ENCODE data around the gene RNASEH1.

The RNASEH1 gene

DNA sequence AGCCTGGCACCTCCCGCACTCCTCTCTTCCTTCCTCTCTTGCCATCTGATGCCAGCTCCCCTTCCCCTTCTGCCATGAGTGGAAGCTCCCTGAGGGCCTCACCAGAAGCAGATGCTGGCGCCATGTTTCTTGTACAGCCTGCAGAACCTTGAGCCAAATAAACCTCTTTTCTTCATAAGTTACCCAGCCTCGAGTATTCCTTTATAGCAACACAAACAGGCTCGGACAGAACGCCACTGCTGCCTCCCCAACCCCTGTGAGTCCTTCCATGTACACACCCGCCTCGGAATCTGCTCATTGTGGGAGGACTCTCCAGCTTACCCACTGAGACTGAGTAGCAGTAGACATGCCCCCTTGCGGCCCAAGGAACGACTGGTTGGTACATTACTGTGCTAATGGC is 8.7 kb upstream of the RNASEH1 start:
- Mint-ChIP-seq H3K4me3 (no peak overlapping the region), H3K4me1 (peaks cover 4% of the 10 kb centered on the region), H3K9me3 (no peaks in the 10 kb centered on the region), H3K27me3 (ENCODE audit: low read depth) (no peaks in the 10 kb centered on the region), H3K27ac (no peak overlapping the region), H3K36me3 (ENCODE audit: low read depth) (peaks cover 4% of the 10 kb centered on the region)
- TF ChIP-seq, protein P1, sequence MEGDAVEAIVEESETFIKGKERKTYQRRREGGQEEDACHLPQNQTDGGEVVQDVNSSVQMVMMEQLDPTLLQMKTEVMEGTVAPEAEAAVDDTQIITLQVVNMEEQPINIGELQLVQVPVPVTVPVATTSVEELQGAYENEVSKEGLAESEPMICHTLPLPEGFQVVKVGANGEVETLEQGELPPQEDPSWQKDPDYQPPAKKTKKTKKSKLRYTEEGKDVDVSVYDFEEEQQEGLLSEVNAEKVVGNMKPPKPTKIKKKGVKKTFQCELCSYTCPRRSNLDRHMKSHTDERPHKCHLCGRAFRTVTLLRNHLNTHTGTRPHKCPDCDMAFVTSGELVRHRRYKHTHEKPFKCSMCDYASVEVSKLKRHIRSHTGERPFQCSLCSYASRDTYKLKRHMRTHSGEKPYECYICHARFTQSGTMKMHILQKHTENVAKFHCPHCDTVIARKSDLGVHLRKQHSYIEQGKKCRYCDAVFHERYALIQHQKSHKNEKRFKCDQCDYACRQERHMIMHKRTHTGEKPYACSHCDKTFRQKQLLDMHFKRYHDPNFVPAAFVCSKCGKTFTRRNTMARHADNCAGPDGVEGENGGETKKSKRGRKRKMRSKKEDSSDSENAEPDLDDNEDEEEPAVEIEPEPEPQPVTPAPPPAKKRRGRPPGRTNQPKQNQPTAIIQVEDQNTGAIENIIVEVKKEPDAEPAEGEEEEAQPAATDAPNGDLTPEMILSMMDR (IDR thresholded peaks at IDR 0.05; ENCODE audit: unreplicated experiment in 3 of 3) = no peak

DNA sequence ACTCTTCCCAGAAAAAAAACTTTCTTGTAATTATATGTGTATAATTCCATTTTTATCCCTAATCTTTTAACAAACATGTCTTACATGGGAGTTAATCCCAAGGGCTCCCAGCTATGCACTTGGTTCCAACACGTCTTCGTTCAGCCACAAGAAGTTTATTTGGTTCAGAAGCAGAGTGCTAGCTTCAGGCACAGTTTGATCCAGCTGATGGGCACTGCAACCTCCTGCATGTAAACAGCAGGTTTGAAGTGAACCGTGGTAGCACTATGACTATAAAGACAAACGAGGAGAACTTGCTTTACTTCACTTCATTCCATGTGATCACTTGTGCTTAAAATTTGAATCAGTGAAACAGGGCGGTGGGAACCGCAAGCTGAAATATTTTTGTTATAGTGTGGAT is 7.0 kb upstream of the RNASEH1 start:
- H3K4me3 Mint-ChIP-seq = no peak overlapping the region

DNA sequence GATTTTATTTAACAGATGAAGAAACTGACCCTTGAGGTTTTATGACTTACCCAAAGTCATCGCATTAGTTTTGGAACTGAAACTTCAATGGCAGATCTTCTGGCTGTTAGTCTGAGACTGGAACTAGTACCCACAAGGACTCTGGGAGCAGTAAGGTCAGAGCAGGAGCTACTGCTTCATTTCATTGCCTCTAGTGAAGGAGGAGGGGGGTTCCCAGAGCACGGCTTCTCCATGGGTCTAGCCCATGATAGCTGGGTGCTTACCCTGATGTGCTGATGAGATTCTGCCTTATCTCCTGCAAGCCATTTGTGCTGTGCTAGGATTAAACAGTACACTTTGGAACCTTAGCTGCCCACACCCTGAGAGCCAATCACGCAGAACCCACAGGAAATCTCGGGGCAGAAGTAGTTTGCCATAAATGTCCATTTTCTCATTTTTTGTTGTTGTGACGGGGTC is 5.4 kb upstream of the RNASEH1 start:
- Mint-ChIP-seq H3K4me1 (no peaks in the 10 kb centered on the region), H3K9me3 (no peaks in the 10 kb centered on the region), H3K27ac (no peak overlapping the region), H3K4me3 (no peak overlapping the region), H3K36me3 (ENCODE audit: low read depth) (peaks cover 8% of the 10 kb centered on the region), H3K27me3 (ENCODE audit: low read depth) (no peaks in the 10 kb centered on the region)
- TF ChIP-seq, protein P1 (IDR thresholded peaks at IDR 0.05; ENCODE audit: unreplicated experiment in 3 of 3) = no peak

More for the DNA sequence above, 7.0 kb upstream of the RNASEH1 start:
- H3K9me3 Mint-ChIP-seq = no peaks in the 10 kb centered on the region
- H3K4me1 Mint-ChIP-seq = no peaks in the 10 kb centered on the region
- H3K27ac Mint-ChIP-seq = no peak overlapping the region
- H3K27me3 Mint-ChIP-seq (ENCODE audit: low read depth) = no peaks in the 10 kb centered on the region
- TF ChIP-seq, protein P1 (IDR thresholded peaks at IDR 0.05; ENCODE audit: unreplicated experiment in 3 of 3) = no peak
- H3K36me3 Mint-ChIP-seq (ENCODE audit: low read depth) = peaks cover 4% of the 10 kb centered on the region

DNA sequence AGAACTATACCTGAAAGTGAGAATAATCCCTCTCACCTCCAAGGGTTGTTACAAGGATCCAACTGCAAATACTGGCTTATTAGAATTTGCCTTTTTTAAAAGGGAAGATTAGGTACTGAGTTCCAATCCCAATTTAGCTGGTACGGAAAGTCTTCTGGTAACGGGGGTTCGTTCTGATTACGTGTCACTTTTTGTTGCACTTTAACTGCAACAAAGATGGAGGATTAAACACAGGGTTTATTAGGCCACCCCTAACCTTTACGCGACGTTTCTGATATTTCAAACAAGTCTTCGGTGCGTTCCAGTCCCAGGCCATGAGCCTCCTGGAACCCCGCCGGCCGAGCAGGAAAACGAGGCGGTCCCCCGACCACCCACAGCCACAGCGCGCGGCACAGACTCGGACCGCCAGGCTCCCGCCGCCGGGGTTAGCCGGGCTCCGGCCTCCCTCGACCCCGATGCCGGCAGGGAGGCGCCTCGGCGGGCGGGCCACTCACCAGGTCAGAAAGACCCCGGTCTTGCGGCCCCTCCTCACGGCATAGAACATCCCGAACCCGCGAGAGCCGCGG is 411 bp downstream of the RNASEH1 start:
- Mint-ChIP-seq H3K9me3 (no peaks in the 10 kb centered on the region), H3K27ac (peak overlapping the region; percentile 78 to 94 (median 94))
- TF ChIP-seq, protein P1 (IDR thresholded peaks at IDR 0.05; ENCODE audit: unreplicated experiment in 3 of 3) = no peak

DNA sequence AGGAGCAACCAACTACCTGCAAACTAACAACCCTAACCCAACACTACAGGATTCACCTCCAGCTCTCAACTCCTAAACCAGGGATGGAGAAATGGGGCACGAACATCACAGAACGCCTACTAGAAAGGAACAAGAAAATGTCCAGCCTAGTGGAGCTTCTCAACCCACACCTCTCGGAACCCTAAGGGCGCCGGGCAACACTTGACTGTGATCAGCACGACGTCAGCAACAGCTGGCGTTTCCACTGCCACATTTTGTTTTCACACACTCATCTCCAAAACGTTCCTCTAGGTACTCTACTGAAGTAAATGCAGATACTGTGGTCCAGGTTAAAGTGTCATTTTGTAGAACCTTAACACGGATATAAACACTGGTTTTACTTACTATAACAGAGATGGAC is 4.2 kb downstream of the RNASEH1 start:
- no peaks in the 10 kb centered on the region for H3K27me3 Mint-ChIP-seq (ENCODE audit: low read depth)
- TF ChIP-seq, protein P1 (IDR thresholded peaks at IDR 0.05; ENCODE audit: unreplicated experiment in 3 of 3) = no peak
- no peaks in the 10 kb centered on the region for H3K4me1 Mint-ChIP-seq
- H3K4me3 Mint-ChIP-seq = no peak overlapping the region
- no peak overlapping the region for H3K27ac Mint-ChIP-seq
- no peaks in the 10 kb centered on the region for H3K9me3 Mint-ChIP-seq
- H3K36me3 Mint-ChIP-seq (ENCODE audit: low read depth) = peaks cover 57% of the 10 kb centered on the region

More for the DNA sequence above, 411 bp downstream of the RNASEH1 start:
- Mint-ChIP-seq H3K27me3 (ENCODE audit: low read depth) (no peaks in the 10 kb centered on the region), H3K36me3 (ENCODE audit: low read depth) (peaks cover 27% of the 10 kb centered on the region), H3K4me3 (peak overlapping the region; percentile 87 to 92 (median 91)), H3K4me1 (no peaks in the 10 kb centered on the region)

DNA sequence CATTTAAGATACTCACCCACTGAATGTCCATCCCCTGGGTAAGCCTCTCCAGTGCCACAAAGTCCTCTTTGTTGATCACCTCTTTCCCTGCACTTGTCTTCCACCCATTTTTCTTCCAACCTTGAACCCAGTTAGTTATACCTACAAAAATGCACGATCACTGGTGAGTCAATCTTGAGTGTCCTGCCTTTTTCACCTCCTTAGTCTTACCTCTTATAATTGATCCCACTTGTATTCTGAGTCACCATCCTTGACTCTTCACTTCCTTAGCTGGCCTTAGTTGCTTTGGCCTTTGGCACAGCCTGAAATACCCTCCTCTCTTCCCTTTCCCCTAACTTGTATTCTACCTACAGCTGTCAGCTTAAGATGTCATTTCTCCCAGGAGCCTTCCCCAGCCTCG is 10.2 kb downstream of the RNASEH1 start:
- TF ChIP-seq, protein P1 (IDR thresholded peaks at IDR 0.05; ENCODE audit: unreplicated experiment in 3 of 3) = no peak
- H3K27ac Mint-ChIP-seq = no peak overlapping the region
- H3K4me3 Mint-ChIP-seq = no peak overlapping the region
- H3K9me3 Mint-ChIP-seq = no peaks in the 10 kb centered on the region
- peaks cover 78% of the 10 kb centered on the region for H3K36me3 Mint-ChIP-seq (ENCODE audit: low read depth)
- no peaks in the 10 kb centered on the region for H3K27me3 Mint-ChIP-seq (ENCODE audit: low read depth)
- H3K4me1 Mint-ChIP-seq = no peaks in the 10 kb centered on the region
